NCI-H510A (cell line): ENCODE results near the gene GIPR.
"Not testable (repeated sequence)": the region's sequence is repeated elsewhere in the genome, so short reads cannot be mapped to it uniquely, and the experiment has no call there.

Source experiments
- DNase-seq: peaks from one replicate; lab custom pipeline; 2025; lab: John Stamatoyannopoulos, UW

GIPR gene, protein sequence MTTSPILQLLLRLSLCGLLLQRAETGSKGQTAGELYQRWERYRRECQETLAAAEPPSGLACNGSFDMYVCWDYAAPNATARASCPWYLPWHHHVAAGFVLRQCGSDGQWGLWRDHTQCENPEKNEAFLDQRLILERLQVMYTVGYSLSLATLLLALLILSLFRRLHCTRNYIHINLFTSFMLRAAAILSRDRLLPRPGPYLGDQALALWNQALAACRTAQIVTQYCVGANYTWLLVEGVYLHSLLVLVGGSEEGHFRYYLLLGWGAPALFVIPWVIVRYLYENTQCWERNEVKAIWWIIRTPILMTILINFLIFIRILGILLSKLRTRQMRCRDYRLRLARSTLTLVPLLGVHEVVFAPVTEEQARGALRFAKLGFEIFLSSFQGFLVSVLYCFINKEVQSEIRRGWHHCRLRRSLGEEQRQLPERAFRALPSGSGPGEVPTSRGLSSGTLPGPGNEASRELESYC

DNA sequence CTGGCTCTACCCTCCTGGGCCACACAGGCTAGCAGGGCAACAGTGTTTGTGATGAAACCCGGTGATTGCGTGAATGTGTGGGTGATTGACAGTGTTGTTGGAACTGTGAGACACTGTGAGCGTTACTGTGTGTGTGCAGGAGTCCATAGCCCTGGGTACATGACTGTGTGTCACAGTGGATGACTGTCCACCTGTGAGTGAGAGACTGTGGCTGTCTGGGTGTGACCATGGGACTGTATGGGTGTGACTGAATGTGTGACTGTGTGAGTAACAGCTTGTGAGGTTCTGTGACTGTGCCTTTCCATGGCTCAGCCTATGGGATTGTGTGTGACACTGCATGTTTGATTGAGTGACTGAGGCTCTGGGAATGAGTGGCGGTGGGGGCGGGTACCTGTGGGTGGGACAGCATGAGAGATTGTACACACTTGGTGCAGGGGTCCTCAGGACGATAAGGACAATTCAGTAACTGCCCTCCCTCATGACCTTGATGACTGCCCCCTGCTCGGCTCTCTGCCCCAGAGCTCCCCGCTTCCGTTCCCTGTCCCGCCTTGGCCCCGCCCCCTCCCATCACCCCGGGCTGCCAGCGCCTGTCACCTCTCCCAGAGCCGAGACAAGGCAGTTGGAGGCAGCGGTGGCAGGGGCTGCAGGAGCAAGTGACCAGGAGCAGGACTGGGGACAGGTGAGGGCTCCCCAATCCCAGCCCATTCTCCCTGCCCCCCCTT is at the start of gene GIPR:
Gene GIPR, plus strand, starts transcription at position 602 of the 722 bp plus-strand sequence. CDS start 1,300 bp downstream, outside the sequence.
- peak; percentile 61 for DNase-seq

DNA sequence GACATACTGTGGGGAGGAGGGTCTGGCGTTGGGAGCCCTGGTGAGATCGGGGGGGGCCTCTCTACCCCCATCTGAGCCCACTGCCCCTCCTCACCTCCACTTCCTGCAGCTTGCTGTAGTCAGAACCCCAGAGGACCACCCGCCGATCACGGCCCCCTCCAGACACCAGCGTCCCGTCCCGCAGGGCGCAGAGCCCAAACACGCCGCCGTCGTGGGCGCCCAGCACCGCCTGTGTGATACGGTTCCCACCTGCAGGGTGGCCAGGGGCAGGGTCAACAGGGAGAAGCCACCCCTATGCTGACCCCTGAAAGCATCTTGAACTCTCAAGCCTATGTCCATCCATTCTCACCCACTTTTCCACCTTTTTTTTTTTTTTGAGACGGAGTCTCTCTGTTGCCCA is 46.6 kb upstream of the GIPR start:
- DNase-seq, result no peak

DNA sequence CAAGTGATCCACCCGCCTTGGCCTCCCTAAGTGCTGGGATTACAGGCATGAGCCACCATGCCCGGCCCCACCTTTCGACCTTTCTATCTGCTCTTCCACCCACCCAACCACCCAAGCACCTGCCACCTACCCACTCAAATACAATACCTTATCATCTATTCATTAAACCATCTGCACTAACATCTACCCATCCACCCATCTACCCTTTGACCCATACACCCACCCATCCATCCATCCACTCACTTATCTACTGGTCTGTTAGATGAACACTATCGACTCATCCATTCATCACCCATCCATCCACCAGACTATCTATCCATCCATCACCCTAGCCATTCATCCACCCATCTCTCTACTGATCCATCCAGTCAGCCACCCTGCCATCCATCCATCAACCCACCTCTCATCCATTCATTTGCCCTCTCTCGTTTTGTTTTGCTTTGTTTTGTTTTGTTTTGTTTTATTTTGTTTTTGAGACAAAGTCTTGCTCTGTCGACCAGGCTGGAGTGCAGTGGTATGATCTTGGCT is 46.0 kb upstream of the GIPR start:
- no peak for DNase-seq

DNA sequence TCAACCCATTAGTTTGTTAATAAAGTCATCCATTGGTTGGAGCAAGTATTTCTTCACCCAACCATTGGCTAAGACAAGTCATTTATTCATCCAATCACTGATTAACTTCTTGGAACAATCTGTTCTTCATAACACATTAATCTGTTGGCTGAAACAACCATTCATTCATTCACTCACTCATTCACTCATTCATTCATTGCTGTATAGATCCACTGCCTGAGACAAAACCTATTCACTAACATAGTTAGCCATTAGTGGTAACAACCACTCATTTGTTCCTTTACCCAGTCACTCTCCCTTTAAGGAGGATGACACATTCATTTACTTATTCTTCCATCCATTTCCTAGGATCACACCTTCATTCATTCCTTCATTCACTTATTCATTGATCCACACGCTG is 44.0 kb upstream of the GIPR start:
- no peak for DNase-seq

DNA sequence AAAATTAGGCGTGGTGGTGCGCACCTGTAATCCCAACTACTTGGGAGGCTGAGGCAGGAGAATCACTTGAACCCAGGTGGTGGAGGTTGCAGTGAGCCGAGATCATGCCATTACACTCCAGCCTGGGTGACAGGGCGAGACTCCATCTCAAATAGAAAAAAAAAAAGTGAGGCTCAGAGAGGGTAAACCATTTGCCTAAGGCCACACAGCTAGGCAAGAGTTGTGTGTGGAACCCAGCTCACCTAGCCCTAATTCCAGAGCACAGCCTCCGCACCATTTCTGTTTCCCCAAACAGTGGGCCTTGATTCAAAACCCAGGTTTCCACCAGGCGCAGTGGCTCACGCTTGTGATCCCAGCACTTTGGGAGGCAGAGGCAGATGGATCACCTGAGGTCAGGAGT is 39.8 kb upstream of the GIPR start:
- not testable (repeated sequence) for DNase-seq

DNA sequence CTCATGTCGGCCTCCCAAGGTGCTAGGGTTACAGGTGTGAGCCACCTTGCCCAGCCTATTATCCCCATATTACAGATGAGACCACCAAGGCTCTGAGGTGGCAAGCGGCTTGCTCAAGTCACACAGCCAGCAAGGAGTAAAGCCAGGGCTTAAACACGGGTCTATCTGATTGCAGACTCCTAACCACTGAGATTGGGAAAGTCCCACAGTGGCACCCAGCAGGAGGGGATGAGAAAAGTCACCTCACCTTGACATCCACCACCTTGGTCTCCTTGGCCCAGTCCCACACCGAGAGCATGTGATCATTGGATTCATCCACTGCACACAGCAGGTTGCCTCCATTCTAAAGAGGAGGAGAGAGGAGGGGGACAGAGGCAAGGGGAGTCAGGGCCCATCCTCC is 38.3 kb upstream of the GIPR start:
- no peak for DNase-seq

DNA sequence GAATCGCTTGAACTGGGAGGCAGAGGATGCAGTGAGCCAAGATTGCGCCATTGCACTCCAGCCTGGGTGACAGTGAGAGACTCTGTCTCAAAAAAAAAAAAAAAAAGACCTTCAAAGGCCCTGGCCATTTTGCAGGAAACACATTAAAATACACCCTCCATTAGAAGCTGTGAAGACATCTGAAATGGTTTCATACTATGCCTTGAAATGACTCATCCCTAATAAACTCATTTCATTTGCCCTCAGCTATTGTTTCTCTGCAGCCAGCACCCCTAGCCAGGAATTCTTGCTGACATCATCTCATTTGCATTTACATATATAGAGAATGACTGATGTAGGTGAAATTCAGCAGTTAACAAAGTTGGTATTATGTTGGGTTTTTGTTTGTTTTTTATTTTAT is 37.6 kb upstream of the GIPR start:
- no peak for DNase-seq

DNA sequence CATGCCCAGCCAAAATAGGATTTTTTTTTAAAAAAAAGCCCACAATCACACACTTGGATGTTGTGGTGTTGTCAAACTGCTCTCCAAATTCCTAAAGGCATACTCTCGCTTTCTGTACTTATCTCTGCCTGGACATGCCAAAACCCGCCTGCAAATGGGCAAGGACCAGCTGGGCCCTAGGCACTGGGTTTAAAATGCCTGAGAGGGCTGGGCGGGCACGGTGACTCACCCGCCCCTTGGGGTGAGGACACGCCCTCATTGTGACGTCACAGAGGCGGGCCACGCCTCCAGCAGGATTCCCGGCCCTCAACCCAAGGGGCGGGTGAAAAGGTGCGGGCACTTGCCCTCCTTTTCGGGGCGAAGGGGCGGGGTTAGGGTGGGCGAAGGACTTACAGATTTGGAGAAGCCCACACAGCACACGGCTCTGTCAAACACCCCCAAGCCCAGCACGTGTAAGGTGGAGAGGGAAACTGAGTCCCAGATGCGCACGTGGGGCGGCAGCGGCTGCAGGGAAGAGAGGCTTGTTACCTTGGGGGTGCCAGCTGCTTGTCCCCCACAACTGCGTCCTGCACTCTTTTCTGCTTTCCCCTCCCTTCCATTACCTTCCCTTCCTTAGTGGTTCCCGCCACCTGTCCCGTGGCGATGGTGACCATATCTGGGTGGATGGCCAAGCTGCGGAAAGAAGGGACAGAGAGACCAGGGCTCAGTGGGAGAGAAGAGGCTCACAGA is 35.4 kb upstream of the GIPR start:
- DNase-seq, result no peak

DNA sequence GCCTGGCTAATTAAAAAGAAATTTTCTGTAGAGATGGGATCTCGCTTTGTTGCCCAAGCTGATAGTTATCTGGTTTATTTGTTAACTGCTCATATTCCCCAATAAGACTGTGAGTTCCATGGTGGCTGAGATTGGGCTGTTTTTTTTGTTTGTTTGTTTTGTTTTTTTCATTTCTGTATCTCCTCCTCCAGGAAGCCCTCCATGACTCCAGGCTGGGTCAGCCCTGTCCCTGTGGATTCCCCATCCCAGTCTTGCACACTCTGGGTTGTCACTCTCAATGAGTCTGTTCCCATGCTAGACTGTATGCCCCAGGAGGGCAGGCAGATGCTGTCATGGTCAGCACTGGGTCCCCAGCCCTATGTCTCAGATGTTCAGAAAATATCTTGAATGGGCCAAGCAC is 31.7 kb upstream of the GIPR start:
- no peak for DNase-seq

DNA sequence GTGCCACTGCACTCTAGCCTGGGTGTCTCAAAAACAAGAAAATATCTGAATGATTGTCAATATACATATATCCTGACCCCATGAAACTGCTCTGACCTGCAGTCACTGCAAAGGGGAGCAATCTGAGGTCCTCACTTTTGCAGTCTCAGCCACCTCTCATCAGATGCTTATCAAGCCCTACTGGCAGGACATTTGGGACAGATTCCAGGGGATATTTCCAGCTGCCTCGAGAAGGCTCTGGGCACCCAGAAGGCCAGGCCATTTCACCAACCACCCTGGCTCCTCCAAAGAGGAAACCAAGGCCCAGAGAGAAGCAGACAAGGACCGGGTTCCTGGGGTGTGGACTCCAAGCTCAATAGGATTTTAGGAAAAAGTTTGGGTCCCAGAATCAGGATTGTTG is 31.1 kb upstream of the GIPR start:
- no peak for DNase-seq

DNA sequence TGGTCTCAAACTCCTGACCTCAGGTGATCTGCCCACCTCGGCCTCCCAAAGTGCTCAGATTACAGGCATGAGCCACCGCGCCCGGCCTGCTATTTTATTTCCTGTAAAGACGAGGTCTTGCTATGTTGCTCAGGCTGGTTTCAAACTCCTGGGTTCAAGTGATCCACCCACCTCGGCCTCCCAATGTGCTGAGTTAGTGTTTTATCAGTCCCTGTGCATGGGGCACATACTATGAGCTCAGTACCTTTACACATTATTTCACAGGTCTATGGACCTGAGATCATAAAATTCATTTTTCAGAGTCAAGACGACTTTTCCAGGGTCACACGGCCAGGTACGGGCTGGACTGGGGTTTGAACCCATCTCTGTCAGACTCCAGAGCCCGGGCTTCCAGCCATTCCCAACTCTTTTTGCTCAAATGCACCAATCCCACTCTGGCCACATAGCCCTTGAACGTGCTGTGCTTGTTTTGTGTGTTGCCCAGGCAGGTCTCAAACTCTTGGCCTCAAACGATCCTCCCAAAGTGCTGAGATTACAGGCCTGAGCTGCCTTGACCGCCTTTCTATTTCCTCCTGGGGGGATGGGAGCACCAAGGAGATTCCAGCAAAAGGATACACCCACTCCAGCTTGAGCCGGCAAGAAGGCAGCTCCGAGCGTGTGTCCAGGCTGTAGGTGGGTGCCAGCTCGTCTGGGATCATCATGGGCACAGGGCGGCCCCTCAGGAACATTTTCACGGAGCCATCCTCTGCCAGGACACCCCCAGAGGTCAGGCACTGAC is 29.9 kb upstream of the GIPR start:
- DNase-seq, result no peak

DNA sequence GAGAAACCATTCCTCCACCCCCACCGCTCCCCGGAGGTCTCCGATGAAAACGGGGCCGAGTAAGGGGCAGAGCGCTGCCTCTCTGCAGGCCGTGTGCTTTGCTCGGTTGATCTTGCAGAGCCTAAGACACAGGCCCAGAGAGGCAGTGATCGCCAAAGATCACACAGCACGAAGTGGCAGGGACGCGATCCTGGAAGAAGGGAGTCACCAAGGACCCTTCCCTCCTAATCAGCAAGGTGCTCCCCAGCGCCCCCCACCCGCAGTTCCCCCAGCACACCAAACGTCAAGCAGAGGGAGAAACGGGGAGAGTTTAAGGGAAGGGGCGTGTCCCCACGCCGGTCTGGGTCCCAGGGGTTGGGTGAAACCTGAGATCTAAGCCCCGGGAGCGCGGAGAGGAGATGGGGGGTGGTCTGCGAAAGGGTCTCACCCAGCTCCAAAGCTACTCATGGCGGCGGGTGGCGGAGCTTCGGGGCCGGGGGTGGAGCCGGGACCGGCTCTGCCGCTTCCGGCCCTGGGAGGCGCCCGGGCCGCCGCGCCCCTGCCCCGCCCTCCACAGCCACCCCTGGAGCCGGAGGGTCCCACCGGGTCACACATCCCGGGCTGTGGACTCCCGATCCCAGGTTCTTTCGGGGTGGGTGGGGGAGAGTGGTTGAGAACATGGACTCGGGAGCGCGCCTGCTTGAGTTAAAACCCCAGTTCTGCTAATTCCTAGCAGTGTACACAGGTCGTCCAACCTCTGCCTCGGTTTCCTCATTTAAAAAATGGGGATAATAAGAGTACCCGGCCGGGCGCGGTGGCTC is 28.9 kb upstream of the GIPR start, which contains the start of gene EML2:
Gene EML2, minus strand, starts transcription at position 468 of the 800 bp plus-strand sequence. Its CDS starts 21 bp downstream, at position 447.
- DNase-seq, result no peak

DNA sequence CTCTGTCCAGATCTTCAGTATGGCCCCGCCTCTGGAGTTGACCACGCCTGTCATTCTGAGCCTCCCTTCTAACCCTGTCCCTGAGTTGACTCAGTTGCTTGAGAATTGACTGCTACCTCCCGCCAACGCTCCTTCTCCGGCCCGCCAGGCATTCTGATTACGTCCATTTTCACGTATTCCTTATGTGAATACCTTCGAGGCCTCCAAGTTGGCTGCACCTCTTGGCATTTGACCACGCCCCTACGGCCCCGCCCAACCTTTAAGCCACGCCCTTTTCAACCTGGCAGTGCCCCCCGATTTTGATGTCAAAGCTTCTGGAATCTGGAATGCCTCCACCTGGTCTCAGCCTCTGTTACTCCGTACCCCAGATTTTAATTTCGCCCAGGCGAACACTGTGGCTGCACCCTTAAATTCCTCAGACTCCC is 27.2 kb upstream of the GIPR start:
- DNase-seq, result no peak

DNA sequence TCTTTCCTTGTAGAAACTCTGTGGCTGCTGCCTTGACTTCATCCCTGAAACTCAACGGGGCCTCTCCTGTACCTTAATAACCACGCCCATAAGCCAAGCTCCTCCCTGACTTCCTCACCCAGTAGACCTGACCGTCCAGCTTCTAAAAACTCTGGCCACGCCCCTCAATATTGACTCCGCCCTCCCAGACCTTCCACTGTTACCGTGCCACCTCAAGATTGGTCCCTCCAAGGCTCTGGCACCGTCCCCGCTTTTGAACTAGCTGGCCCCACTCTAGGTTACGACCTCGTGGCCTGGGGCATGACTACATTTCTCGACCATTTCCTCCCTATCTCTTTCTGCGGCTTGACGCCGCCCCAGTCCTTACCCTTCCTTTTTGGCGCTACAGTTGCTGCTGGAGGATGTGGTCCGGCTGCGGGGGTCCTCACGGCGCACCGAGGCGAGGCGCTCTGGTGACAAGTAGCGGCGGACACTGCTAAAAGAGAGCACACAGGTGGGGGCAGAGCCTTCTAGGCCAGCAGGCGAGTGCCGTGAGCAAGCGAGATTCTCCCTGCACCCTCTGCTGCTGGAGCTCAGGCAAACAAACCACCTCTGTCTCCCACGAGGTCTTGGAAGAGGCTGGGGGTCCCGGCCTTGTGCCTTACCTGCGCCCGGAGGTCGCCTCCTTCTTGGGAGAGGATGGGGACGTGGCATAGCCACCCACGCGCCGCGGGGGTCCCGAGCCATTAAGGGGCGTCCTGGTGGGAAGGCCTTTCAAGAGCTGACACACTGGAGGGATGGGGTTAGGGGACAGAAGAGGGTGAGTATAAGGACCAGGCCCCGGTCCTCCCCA is 26.5 kb upstream of the GIPR start:
- DNase-seq, result no peak

DNA sequence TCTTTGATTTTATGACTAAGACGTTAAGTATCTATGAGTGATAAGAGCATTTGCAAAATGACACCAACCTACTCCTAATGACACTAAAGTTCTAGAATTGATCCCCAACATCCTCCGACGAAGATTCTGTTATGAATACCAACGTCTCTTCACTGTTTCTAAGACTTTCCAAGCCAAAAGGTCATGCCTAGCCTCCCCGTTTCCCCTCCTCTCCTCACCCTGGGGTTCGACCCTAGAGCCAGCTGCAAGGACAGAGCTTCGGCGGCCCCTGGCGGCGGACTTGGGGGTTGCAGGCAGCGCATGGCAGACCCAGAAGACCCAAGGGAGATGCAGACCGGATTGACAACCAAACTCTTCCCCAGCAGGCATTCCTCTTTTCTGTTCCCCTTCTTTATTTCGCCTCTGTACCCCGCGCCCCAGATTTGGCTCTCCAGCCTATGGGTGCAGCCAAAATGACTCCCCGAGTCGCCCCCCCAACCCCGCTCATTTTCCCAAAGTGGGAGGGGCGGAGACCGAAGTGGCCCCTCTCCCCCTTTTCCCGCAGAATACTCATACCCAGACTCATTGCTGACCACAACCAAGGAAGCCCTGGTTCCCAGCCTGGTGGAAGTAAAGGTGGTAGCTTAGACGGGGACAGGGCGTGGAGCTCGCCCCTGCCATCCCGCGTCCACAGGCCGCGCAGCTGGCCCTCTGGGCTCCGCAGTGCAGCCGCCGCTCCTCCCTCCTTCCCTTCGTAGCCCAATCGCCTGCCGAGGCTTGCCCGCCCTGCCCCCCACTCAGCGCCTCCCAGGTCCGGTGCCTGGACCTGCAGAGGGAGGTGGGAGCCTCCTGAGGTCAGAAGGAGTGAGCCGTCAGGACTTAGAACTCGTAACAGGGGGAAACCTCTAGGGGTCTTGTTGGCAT is 24.7 kb upstream of the GIPR start:
- DNase-seq, result peak; percentile 80

DNA sequence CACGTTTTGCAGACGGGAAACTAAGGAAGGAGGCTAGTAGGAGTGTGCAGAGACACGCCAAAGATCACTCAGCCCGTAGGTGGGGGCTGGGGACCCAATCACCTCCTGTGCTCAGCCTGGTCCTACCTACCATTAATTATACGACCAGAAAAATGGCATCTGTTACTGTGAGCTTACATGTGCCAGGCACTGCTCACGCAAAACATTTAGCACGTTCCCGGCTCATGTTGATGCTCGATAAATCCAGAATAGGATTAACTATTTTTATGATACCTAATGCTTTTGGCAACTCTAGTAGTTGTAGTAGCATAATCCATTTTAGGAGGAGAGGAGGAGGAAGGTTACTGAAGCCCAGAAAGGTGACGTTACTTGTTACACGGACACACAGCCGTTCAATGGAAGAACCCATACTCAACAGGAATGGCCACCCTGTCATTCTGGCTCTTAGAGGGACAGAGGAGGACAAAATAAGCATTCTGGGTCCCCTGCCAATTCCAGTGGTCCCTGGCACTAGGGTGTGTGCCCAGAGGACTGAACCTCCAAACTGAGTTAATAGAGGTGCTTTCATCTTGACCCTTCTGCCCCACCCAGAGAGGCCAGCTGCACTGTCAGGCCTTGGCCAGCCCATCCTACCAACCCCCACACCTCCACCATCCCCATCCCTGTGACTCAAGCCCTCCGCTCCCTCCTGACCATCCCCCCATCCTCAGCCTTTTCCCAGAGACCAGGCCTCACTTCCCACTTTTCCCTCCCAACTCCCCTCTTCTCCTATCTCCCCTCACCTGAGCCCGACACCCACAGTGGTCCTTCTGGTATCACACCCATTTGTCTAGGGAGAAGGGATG is 23.9 kb upstream of the GIPR start:
- DNase-seq, result no peak

DNA sequence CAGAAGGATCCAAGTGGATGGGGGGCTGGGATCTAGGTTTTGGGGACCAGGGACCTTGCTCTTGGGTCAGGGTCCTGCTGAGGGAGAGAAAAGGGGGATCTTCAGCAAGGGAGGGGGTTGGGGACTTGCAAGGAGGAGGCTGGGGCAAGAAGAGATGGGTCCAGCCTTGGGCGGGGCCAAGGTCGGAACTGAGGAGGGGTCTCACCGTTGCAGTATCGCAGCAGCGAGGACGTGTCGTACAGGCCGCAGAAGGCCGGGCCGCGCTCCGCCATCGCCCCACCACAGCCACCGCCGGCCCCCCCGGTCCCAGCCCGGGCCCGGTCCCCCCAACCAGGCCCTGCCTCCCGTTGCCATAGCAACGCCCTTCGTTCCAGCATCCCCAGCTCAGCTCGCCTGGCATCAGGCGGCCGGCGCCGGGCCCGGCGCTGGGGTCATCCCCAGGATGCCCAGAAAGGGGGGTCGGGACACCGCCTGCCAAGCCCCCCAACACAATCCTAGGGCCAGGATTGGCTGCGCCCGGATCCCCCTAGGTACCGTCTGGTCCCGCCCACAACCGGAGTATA is 22.9 kb upstream of the GIPR start:
- no peak for DNase-seq
